Measurements from ENCODE around the gene PDE3B. TPM values are rescaled to one million over a fixed set of nuclear protein-coding genes. Genes with fewer than 3 reads are reported as not detected.
"Not testable (repeated sequence)": the region's sequence is repeated elsewhere in the genome, so short reads cannot be mapped to it uniquely, and the experiment has no call there.

PDE3B gene
- total and polyA plus RNA-seq, 7 donors = 0.11 to 0.59 (median 0.30) TPM

GRCh38 chr11:14860511-14860910, 216.9 kb downstream of the PDE3B start:
- TF ChIP-seq, protein P1, sequence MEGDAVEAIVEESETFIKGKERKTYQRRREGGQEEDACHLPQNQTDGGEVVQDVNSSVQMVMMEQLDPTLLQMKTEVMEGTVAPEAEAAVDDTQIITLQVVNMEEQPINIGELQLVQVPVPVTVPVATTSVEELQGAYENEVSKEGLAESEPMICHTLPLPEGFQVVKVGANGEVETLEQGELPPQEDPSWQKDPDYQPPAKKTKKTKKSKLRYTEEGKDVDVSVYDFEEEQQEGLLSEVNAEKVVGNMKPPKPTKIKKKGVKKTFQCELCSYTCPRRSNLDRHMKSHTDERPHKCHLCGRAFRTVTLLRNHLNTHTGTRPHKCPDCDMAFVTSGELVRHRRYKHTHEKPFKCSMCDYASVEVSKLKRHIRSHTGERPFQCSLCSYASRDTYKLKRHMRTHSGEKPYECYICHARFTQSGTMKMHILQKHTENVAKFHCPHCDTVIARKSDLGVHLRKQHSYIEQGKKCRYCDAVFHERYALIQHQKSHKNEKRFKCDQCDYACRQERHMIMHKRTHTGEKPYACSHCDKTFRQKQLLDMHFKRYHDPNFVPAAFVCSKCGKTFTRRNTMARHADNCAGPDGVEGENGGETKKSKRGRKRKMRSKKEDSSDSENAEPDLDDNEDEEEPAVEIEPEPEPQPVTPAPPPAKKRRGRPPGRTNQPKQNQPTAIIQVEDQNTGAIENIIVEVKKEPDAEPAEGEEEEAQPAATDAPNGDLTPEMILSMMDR (IDR thresholded peaks at IDR 0.05) = no peak
- Histone ChIP-seq H3K27me3 (ENCODE audit: insufficient read depth in 3 of 3, low read length in 2 of 3) (no peaks in the 10 kb centered on the region), H3K27ac (no peak overlapping the region), H3K4me3 (no peak overlapping the region), H3K36me3 (ENCODE audit: insufficient read depth in 1 of 2, low read depth in 1 of 2) (no peaks in the 10 kb centered on the region), H3K4me1 (no peaks in the 10 kb centered on the region), H3K9me3 (no peaks in the 10 kb centered on the region)
- ATAC-seq (no peak), DNase-seq (no peak)
- intact Hi-C loops (cut with DNase I) = no loop called here
- WGBS, 3 donors = 86 to 90% (median 88%) methylated on average over 2 of the region's 2 CpGs

DNA sequence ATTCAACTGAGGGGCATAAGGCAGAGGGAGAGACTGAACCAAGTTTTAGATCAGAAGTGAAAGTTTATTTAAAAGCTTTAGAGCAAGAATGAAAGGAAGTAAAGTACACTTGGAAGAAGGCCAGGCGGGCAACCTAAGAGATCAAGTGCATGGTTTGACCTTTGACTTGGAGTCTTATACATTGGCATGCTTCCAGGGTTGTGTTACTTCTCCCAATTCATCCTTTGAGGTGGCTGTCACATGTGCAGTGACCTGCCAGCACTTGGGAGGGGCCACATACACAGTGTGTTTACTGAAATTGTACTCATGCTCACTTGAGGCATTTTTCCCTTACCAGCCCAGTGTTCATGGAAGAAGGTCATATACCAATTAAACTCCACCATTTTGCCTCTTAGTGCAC, 218.1 kb downstream of the PDE3B start:
- Histone ChIP-seq H3K4me1 (no peaks in the 10 kb centered on the region), H3K4me3 (no peak overlapping the region), H3K27ac (no peak overlapping the region), H3K9me3 (no peaks in the 10 kb centered on the region), H3K36me3 (ENCODE audit: insufficient read depth in 1 of 2, low read depth in 1 of 2) (no peaks in the 10 kb centered on the region), H3K27me3 (ENCODE audit: insufficient read depth in 3 of 3, low read length in 2 of 3) (no peaks in the 10 kb centered on the region)
- intact Hi-C loops (cut with DNase I) = no loop called here
- no peak for ATAC-seq
- WGBS, 3 donors = 91 to 96% (median 95%) methylated on average over 1 of the region's 1 CpG
- TF ChIP-seq, protein P1 (IDR thresholded peaks at IDR 0.05) = no peak
- no peak for DNase-seq

DNA sequence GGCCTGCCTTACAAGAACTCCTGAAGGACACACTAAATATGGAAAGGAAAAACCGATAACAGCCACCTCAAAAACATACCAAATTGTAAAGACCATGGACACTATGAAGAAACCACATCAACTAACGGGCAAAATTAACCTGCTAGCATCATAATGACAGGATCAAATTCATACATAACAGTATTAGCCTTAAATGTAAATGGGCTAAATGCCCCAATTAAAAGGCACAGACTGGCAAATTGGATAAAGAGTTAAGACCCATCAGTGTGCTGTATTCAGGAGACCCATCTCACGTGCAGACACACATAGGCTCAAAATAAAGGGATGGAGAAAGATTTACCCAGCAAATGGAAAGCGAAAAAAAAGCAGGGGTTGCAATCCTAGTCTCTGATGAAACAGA, 220.2 kb downstream of the PDE3B start:
- H3K4me1 ChIP-seq; H3K9me3 ChIP-seq; intact Hi-C loops (cut with DNase I); H3K36me3 ChIP-seq (ENCODE audit: insufficient read depth in 1 of 2, low read depth in 1 of 2); H3K27me3 ChIP-seq (ENCODE audit: insufficient read depth in 3 of 3, low read length in 2 of 3); DNase-seq; H3K27ac ChIP-seq; H3K4me3 ChIP-seq; ATAC-seq: not testable (repeated sequence)
- WGBS, 3 donors = 94 to 97% (median 95%) methylated on average over 4 of the region's 4 CpGs

GRCh38 chr11:14872032-14872431, 228.4 kb downstream of the PDE3B start:
- H3K36me3 ChIP-seq (ENCODE audit: insufficient read depth in 1 of 2, low read depth in 1 of 2) = peaks cover 0 to 18% of the 10 kb centered on the region in 2 donors
- intact Hi-C loops (cut with DNase I) = no loop called here
- no peak for ATAC-seq

GRCh38 chr11:14873632-14874031, 230.0 kb downstream of the PDE3B start:
- WGBS, 3 donors = 92% methylated on average over 4 of the region's 4 CpGs
- no peaks in the 10 kb centered on the region for H3K4me1 ChIP-seq
- H3K36me3 ChIP-seq (ENCODE audit: insufficient read depth in 1 of 2, low read depth in 1 of 2) = peaks cover 0 to 34% of the 10 kb centered on the region in 2 donors
- intact Hi-C loops (cut with DNase I) = no loop called here
- H3K27me3 ChIP-seq (ENCODE audit: insufficient read depth in 3 of 3, low read length in 2 of 3) = no peaks in the 10 kb centered on the region
- TF ChIP-seq, protein P1 (IDR thresholded peaks at IDR 0.05) = no peak
- no peak overlapping the region for H3K4me3 ChIP-seq
- H3K27ac ChIP-seq = no peak overlapping the region
- H3K9me3 ChIP-seq = no peaks in the 10 kb centered on the region
- no peak for DNase-seq
- no peak for ATAC-seq

More at GRCh38 chr11:14872032-14872431, 228.4 kb downstream of the PDE3B start:
- TF ChIP-seq, protein P1 (IDR thresholded peaks at IDR 0.05) = no peak
- Histone ChIP-seq H3K9me3 (no peaks in the 10 kb centered on the region), H3K4me1 (no peaks in the 10 kb centered on the region), H3K27me3 (ENCODE audit: insufficient read depth in 3 of 3, low read length in 2 of 3) (no peaks in the 10 kb centered on the region), H3K4me3 (no peak overlapping the region), H3K27ac (no peak overlapping the region)
- DNase-seq = no peak

Data from psoas muscle (tissue), 8 donors.